PC-9 (cell line): ENCODE measurements around the gene ISCA2. TPM values are rescaled to one million over a fixed set of nuclear protein-coding genes. Genes with fewer than 3 reads are reported as not detected.

Experiments used
- BruUV-seq: library from RNA; stranded (reverse); fragments of 400-500 nt; replicated peaks from 2 replicates; lab custom pipeline; 2021; lab: Mats Ljungman, UMichigan
- CTCF ChIA-PET: fragments of 300-600 bp; sonication (Branson Sonifier 250); formaldehyde crosslinking; loops from one replicate; lab custom pipeline; 2022; ENCODE audit warnings: antibody characterized with exemption; lab: Charles Lee
- POLR2A ChIA-PET: fragments of 300-600 bp; sonication (Branson Sonifier 250); formaldehyde crosslinking; loops from one replicate; lab custom pipeline; 2022; ENCODE audit warnings: antibody characterized with exemption; ENCODE audit not compliant: unreplicated experiment; lab: Charles Lee
- DNase-seq, 2 experiments: peaks; one replicate each; pipeline versions ENCODE4 v3.0.0 to v3.0.0-alpha.2; 2015 to 2022; ENCODE audit warnings: mixed read lengths in 1 of 2
- H2AFZ ChIP-seq: fragments of 200-600 bp; sonication (generic); 2 replicates; pipeline ENCODE4 v1.8.1; 2017; ENCODE audit warnings: antibody characterized with exemption
- H3F3A ChIP-seq: fragments of 200-600 bp; sonication (generic); 2 replicates; pipeline ENCODE4 v1.8.1; 2017; ENCODE audit warnings: antibody characterized with exemption, mild to moderate bottlenecking, low read depth; ENCODE audit not compliant: insufficient read depth
- H3K27ac ChIP-seq: fragments of 200-600 bp; sonication (generic); 2 replicates; pipeline ENCODE4 v1.6.1; 2016; ENCODE audit warnings: mixed run types
- H3K27me3 ChIP-seq: fragments of 200-600 bp; sonication (generic); 2 replicates; pipeline ENCODE4 v1.6.1; 2016; ENCODE audit warnings: low read depth, mixed run types; ENCODE audit not compliant: insufficient read depth
- H3K36me3 ChIP-seq: fragments of 200-600 bp; sonication (generic); 2 replicates; pipeline ENCODE4 v1.6.1; 2016; ENCODE audit warnings: low read depth, mixed run types
- H3K4me1 ChIP-seq: fragments of 200-600 bp; sonication (generic); replicated peaks from 2 replicates; pipeline ENCODE4 v1.6.1; 2016; ENCODE audit warnings: mixed run types; ENCODE audit not compliant: insufficient read depth
- H3K4me2 ChIP-seq: fragments of 200-600 bp; sonication (generic); 2 replicates; pipeline ENCODE4 v1.6.1; 2017; ENCODE audit warnings: mixed run types
- H3K4me3 ChIP-seq: fragments of 200-600 bp; sonication (generic); 2 replicates; pipeline ENCODE4 v1.6.1; 2016; ENCODE audit warnings: mixed run types
- H3K79me2 ChIP-seq: fragments of 200-600 bp; sonication (generic); 2 replicates; pipeline ENCODE4 v1.6.1; 2017; ENCODE audit warnings: low read depth, mixed run types
- H3K9me2 ChIP-seq: fragments of 200-600 bp; sonication (generic); 2 replicates; pipeline ENCODE4 v1.8.1; 2017; ENCODE audit warnings: mild to moderate bottlenecking; ENCODE audit not compliant: insufficient read depth
- H3K9me3 ChIP-seq: fragments of 200-600 bp; sonication (generic); 2 replicates; pipeline ENCODE4 v1.8.1; 2016; ENCODE audit warnings: low read depth; ENCODE audit not compliant: insufficient read depth
- H4K20me1 ChIP-seq: fragments of 200-600 bp; sonication (generic); 2 replicates; pipeline ENCODE4 v1.8.1; 2017; ENCODE audit not compliant: insufficient read depth
- EZH2 ChIP-seq: fragments of 200-600 bp; sonication (generic); IDR thresholded peaks from 2 replicates; pipeline ENCODE4 v1.8.0; 2017; ENCODE audit warnings: antibody characterized with exemption, low read depth
- intact Hi-C: fragments of 100-400 bp; cut with micrococcal nuclease; formaldehyde crosslinking; loops from one replicate; pipeline ENCODE4 v1.10.0; 2022; ENCODE audit not compliant: unreplicated experiment
- total RNA-seq: library from RNA; stranded (reverse); gene quantifications from 2 replicates; pipeline ENCODE4 v1.2.3, GENCODE V29; 2021
- TF ChIP-seq, protein P1 (sequence below): fragments of 200-600 bp; sonication (generic); conservative IDR thresholded peaks from 2 replicates; pipeline ENCODE4 v1.6.1; 2017; ENCODE audit warnings: mixed run types, antibody characterized with exemption, mild to moderate bottlenecking, moderate library complexity

Gene ISCA2
- total RNA-seq, 1 experiment from 2014 or later, result 86.5 TPM

DNA sequence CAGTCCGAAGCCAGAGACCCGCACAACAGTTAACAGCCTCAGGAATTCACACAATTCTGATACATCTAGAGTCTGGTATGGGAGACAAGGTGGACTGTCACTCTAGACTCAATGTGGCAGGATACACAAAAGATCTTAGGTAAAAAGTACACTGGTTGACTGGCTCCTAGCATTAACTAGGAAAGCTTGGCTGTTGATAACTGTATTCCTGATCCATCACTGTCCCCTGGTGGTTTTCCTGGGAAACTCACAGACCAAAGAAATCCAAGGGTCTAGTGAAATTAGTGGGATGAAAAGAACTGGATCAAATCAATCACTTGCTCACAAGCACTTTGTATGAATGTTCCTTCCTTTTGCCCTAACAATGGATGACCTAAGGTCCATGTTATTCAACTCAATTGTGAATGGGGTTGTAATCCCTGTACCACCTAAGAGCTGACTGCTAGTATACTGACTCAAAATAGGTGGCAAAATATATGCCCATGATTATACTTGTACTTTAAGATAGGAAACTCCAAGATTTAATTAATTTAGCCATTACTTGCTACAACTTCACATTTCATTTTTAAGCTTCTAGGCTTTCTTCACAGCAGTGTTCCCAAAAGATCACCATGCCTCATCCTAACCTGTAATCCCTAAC lies 14.4 kb upstream of the ISCA2 start:
- intact Hi-C loops, result loop anchor here (1.0 kb wide), 3 partner anchors 117 to 368 kb away; no protein-coding TSS in a partner anchor
- no peaks in the 10 kb centered on the region for H3K9me3 ChIP-seq
- H2AFZ ChIP-seq, result no peak overlapping the region
- H3K4me3 ChIP-seq, result no peak overlapping the region
- no peaks in the 10 kb centered on the region for H3K27me3 ChIP-seq
- H4K20me1 ChIP-seq, result no peaks in the 10 kb centered on the region; the same call in 1 of the 2 replicates
- CTCF ChIA-PET, result interaction anchor here (0.7 to 1.5 kb wide), 4 partner anchors 11 to 115 kb away, joined by 3 to 7 read pairs (median 3); no protein-coding TSS in a partner anchor
- H3F3A ChIP-seq, result peaks cover 6% of the 10 kb centered on the region
- H3K27ac ChIP-seq, result no peak overlapping the region
- H3K4me2 ChIP-seq, result no peak overlapping the region
- no peaks in the 10 kb centered on the region for H3K79me2 ChIP-seq
- DNase-seq, result peak in 1 of 2 experiments; percentile 36
- BruUV-seq, result no TSS peak
- H3K4me1 ChIP-seq, result no peaks in the 10 kb centered on the region
- POLR2A ChIA-PET, result interaction anchor here (0.6 to 0.7 kb wide), 2 partner anchors 14 to 28 kb away, joined by 3 to 4 read pairs; partner anchors contain the start of gene NPC2
- H3K9me2 ChIP-seq, result no peaks in the 10 kb centered on the region
- peaks cover 56% of the 10 kb centered on the region for H3K36me3 ChIP-seq
- TF ChIP-seq EZH2, result no peak
- TF ChIP-seq, protein P1, sequence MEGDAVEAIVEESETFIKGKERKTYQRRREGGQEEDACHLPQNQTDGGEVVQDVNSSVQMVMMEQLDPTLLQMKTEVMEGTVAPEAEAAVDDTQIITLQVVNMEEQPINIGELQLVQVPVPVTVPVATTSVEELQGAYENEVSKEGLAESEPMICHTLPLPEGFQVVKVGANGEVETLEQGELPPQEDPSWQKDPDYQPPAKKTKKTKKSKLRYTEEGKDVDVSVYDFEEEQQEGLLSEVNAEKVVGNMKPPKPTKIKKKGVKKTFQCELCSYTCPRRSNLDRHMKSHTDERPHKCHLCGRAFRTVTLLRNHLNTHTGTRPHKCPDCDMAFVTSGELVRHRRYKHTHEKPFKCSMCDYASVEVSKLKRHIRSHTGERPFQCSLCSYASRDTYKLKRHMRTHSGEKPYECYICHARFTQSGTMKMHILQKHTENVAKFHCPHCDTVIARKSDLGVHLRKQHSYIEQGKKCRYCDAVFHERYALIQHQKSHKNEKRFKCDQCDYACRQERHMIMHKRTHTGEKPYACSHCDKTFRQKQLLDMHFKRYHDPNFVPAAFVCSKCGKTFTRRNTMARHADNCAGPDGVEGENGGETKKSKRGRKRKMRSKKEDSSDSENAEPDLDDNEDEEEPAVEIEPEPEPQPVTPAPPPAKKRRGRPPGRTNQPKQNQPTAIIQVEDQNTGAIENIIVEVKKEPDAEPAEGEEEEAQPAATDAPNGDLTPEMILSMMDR, result peak; percentile 95

GRCh38 chr14:74480046-74480445 lies 13.5 kb upstream of the ISCA2 start:
- Histone ChIP-seq H3K9me3 (no peaks in the 10 kb centered on the region), H3K4me3 (no peak overlapping the region), H3K9me2 (no peaks in the 10 kb centered on the region), H3K27ac (no peak overlapping the region), H3K4me2 (no peak overlapping the region), H3F3A (peaks cover 6% of the 10 kb centered on the region), H3K79me2 (no peaks in the 10 kb centered on the region), H2AFZ (no peak overlapping the region), H3K27me3 (no peaks in the 10 kb centered on the region), H3K4me1 (no peaks in the 10 kb centered on the region), H4K20me1 (no peaks in the 10 kb centered on the region; the same call in 1 of the 2 replicates), H3K36me3 (peaks cover 64% of the 10 kb centered on the region)
- ChIA-PET POLR2A (no interaction called here), CTCF (interaction anchor here (0.6 to 0.7 kb wide), 3 partner anchors 25 to 1871 kb away, joined by 3 to 5 read pairs (median 3); no protein-coding TSS in a partner anchor)
- no peak for DNase-seq
- TF ChIP-seq, protein P1, result no peak
- TF ChIP-seq EZH2, result no peak
- BruUV-seq, result TSS peak; percentile 8
- intact Hi-C loops, result no loop called here

DNA sequence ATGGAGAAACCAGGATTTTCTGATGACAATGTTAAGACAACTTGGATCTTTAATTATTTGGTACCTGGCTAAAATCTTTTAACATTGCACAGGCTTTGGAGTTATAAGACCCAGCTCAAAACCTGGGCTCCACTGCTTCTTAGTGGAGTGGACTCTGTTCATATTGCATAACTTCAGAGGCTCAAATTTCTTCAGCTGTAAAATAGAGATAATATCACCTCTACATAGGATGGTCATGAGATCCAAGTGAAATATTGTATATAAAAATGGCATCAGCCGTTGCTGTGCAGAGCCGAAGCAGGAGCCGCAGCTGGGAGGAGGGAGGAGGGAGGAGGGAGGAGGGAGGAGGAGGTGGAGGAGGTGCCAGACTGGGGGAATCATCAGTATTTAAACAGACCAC lies 11.0 kb upstream of the ISCA2 start:
- no peak overlapping the region for H3K4me2 ChIP-seq
- H3F3A ChIP-seq, result peaks cover 10% of the 10 kb centered on the region
- H3K27ac ChIP-seq, result no peak overlapping the region
- ChIA-PET POLR2A (interaction anchor here (0.6 kb wide), 1 partner anchor 68 kb away, joined by 3 read pairs; no protein-coding TSS in a partner anchor), CTCF (interaction anchor here (0.9 kb wide), 1 partner anchor 103 kb away, joined by 3 read pairs; no protein-coding TSS in a partner anchor)
- H3K4me3 ChIP-seq, result no peak overlapping the region
- H2AFZ ChIP-seq, result no peak overlapping the region
- H3K79me2 ChIP-seq, result peaks cover 23% of the 10 kb centered on the region
- no peaks in the 10 kb centered on the region for H3K9me2 ChIP-seq
- peaks cover 81% of the 10 kb centered on the region for H3K36me3 ChIP-seq
- peaks cover 15% of the 10 kb centered on the region for H3K4me1 ChIP-seq
- no peaks in the 10 kb centered on the region for H3K9me3 ChIP-seq
- intact Hi-C loops, result no loop called here
- BruUV-seq, result no TSS peak
- no peak for DNase-seq
- no peak for TF ChIP-seq EZH2
- TF ChIP-seq, protein P1, result no peak
- H3K27me3 ChIP-seq, result no peaks in the 10 kb centered on the region
- H4K20me1 ChIP-seq, result no peaks in the 10 kb centered on the region; the same call in 1 of the 2 replicates
